ENCODE results near the gene GAS6.
"Not testable (repeated sequence)": the region's sequence is repeated elsewhere in the genome, so short reads cannot be mapped to it uniquely, and the experiment has no call there.

Gene GAS6

DNA sequence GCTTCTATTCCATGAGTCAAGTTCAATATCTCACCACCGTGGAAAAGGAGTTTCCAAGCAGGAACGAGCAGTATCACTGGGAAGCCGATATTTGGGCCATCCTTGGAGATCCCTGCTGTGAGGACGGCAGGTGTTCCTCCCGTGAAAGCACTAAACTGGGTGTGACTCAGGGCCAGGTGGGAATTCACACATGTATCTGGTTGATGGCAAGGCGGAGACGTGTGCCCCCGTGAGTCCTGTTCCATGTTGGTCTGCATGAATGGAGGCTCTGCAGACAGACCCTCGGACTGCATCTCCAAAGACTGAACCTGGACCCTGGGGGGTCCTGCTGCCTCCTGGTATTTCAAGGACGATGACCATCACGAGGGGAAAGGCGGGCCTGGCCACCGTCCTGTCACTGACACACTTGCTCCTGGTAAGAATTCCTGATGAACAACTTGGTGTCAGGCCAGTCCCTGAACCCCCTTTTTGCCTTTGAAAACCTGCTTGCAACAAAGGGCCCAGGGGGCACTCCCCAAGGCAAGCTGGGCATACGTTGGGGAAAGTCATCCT is 22.8 kb upstream of the GAS6 start:
- DNase-seq: peak; percentile 19

DNA sequence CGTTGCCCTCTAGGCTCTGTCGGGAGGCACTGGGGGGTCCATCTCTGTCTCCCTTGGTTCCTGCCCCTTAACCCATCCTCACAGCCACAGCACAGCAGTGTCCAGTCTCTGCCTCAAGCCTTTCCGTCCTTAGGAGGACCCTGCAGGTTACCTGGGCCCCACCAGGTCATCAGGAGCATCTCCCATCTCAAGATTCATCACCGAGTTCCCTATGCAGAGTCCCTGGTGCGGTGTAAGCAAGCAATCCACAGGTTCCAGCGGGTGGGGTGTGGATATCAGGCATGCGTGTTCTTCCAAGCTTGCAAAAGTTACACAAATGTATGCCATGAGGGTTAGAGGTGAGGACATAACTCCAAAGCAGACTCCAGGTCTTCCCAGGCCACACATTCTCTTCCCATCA is 20.9 kb upstream of the GAS6 start:
- DNase-seq: no peak

DNA sequence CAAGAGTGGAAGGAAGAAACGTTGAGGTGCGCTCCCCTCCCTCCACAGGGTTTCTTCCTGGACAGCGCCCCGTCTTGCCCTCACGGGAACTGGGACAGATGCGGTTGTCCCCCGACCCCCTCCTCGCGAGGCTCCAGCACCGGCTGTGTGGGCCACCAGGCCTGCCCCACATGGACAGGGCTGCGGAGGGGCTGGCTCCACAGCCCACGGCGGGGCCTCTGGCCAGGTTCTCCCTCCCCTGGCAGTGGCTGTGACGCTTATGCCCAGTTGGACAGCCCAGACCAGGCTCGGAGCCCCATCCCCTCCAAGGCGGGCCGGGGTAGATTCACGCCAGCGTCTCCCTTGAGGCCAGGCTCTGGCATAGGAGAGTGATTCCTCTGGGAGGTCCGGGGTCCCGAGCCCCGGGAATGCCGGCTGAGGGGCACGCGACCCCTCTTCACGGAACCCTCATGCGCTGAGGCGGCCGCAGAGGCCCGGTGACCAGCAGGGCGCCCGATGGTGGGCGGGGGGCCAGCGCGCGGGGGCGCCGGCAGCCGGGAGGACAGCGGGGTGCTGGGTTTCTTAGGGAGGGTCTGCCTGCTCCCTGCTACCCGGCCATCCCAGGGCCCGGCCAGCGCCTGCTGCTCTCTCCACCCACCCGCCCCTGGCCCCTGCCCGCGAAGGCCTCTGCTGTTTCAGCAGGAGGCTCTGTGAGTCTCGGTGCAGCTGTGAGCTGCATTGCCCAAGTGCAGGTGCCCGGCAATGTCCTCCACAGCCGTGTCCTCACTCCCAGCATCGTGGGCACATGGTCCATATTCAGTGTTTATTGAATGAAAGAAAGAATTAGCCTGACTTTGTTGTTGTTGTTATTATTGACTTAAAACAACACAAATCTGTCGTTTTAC is 20.3 kb upstream of the GAS6 start:
- DNase-seq: no peak

DNA sequence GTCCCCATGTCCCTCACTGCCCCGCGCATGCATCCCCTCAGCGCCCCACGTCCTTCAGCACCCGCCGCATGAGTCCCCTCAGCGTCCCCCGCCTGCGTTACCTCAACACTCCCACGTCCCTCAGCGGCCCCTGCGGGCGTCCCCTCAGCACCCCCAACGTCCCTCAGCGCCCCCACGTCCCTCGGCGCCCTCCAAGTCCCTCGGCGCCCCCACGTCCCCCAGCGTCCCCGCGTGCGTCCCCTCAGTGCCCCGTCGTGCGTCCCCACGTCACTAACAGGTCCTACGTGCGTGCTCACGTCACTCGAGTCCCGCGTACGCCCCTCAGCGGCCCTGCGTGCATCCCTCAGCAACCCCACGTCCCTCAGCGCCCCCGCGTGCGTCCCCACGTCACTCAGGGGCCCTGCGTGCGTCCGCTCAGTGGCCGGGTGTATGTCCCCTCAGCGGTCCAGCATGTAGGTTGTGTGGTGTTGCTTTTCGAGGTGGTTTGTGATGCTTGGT is 19.5 kb upstream of the GAS6 start:
- DNase-seq: no peak

DNA sequence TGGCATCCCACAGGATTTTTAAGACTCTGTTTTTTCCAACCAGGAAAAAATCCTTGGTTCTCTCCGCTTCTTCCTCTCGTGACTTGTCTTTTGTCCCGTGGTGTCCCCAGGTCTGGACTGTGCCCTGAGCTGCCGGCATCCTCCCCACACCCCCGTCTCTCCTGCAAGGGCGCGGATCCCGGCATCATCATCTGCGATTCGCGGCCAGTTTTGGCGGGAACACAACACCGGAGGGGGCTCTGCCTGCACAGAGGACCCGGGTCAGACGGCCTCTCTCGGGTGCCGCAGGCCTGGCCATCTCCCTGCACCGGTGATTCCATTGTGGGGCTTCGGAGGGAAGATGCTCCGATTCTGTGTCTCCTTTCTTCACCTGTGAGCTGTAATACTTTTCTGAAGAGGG is 18.8 kb upstream of the GAS6 start:
- DNase-seq: no peak

DNA sequence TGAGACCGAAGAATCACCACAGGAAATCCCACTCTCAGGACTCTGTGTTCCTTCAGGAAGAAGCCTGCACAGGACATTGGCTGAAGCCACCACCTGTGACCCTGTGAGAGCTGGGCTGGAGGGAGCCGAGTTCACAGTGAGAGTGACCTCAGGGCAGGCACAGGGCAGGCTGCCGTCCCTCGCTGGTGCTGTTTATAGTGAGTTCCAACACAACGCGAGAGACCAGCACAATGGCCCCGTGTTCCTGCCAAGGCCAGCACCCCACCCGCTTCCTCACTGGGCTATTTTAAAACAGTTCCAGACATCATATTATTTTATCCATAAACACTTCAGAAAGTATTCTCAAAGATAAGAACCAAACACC is 18.4 kb upstream of the GAS6 start:
- no peak for DNase-seq

DNA sequence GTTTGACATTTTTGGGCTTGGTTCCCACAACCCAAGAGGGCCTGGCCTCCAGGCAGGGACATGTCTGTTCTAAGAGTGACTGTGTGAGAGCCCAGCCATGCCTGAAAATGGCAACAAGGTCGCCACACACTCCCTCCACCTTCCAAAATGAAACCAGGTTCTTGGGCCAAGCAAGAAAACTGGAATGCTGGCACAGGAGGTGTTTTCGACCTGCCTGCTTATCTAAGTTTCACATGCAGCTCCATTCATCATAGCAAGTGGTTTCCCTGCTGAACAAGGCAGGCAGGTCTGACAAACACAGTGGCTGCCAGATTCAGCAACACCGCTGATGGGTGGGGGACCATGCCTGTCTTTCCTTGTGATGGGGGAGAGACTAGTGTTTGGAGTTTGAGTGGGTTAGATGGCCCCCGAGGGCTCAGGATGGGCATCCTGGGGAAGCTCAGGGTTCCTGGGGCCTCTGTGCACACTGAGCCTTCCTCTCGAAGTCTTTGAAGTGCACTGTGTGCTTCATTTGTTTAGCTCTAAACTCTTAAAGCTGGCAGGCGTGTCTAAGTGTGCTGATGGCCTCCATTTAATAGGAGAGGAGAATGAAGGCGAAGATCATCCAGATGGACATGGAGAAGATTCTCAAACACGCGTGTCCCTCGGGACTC is 17.9 kb upstream of the GAS6 start:
- no peak for DNase-seq

DNA sequence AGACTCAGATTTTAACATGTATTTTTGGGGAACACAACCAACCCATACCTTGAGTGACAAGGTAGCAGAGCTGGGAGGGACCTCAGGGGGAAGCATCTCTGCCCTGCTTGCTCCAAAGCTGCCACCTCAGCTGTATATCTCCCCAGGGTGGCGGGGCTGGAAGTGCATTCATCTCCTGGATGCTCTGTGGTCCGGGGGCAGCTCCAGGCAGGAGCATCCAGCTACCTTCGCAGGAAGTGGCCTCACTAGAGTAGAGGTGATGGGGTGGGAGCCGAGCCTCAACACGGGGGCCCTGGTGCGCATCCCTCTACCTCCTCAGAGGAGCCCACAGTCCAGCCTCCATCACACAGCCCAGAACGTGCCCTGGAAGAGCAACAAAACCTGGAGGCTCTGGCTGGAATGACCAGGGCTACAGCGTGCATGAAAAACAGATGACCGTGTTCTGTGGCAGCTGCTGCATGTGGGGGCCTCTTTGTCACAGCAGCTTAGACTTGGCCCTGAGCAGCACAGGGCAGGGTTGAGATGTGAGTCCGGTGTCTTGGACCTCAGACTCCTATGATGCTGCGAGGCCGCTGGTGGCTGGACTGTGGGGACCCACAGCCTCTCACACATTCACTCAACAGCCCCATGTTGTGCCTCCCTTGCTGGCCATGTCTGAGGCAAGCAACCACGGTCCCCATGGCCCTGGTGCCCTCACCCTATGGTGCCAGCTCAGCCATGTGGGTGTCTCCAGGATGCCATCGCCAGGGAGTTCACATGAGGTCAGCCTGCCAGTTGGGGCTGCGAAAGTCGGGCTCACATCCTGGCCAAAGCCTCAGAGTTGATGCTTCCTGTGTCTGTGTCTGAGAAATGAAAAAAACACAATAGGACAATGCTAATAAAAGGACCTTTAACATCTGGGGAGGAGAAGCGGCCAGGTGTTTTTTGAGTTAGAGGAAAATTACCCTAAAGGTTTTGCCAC is 17.1 kb upstream of the GAS6 start:
- DNase-seq: no peak

DNA sequence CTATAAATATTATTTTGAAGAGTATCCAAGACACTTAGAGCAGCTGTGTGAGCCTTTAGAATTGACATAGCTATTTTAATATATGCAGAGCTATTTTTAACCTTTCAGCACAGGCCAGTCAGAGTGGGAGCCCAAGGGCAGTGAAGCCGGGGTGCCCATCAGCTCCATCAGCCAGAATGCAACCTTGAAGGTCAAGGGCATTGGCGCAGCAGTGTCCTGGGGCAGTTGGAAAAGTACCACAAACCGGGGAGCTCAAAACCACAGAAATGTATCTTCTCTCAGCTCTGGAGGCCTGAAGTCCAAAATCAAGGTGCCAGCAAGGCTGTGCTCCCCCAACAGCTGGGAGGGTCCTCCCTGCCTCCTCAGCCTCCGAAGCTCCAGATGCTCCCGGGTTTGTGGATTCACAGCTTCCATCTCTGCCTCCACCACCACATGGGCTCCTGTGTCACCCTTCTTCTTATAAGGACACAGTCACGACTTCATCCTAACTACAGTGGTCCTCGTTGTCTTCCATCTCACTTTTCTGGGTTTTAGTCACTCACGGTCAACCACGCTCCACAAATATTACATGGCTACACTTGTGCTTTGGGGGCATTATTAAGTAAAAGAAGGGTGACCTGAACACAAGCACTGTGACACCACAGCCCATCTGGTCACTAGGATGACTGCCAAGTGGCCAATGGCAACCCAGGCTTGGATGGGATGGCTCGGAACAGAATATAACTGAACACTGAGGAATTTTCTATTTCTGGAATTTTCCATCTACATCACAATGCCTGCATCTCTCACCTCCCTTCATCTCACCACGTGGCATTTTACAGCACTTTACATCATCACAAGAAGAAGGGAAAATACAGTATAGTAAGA is 15.9 kb upstream of the GAS6 start:
- DNase-seq: no peak

DNA sequence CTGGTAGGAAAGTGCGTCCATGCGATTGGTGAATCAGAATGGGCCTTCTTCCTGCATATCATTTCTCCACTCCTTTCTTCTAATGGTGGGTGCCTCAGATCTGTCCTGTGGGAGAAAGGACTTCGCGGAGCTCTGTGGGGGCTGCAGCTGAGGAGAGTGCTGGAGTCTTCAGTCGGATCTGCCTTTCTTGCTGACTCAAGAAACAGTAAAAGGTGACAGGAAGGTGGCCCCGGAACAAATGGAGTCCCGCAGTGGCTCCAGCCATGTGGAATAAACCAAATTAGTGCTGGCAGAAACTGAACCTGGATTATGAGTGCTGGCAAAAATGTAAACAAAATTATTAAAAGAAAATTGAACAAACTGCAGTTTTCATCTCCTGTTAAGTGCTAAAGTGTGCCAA is 15.1 kb upstream of the GAS6 start:
- peak; percentile 37 for DNase-seq

DNA sequence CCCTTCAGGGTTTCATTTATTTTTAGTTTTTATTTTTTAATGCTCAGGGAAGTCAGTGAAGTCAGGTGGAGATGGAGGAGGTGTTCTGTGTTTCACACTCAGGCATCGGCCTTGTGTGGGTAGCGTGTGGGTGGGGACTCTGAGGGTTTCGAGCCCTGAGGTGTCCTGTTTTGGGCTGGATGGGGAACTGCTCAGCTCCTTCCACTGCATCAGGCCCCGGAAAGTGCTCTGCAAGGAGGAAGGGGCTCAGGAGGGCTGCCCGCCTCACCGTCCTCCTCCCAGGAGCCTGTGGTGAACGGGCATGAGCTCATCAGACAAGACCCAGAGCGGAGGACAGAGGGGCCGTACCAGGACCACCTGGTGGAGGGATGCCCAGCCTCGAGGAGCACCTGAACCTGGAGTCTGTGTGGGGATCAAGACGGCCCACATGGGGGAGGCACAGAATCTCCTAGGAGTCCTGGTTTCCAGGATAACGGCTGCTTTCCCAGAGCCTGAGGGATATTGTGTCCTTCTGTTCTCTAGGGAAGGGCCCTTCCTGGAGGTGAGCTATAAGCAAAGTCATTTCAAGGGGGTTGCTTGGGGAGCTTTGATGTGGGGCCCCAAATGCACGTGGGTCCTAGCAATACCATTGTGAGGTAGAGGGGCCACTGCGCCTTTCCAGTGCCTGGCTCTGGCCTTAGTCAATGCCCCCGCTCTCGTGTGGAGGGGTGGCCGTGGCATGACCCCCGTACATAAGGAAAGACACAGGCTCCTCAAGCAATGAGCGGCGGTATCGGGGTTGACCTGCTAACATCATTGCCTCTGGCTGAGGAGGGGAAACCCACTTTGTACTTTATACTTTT is 13.5 kb upstream of the GAS6 start:
- no peak for DNase-seq

DNA sequence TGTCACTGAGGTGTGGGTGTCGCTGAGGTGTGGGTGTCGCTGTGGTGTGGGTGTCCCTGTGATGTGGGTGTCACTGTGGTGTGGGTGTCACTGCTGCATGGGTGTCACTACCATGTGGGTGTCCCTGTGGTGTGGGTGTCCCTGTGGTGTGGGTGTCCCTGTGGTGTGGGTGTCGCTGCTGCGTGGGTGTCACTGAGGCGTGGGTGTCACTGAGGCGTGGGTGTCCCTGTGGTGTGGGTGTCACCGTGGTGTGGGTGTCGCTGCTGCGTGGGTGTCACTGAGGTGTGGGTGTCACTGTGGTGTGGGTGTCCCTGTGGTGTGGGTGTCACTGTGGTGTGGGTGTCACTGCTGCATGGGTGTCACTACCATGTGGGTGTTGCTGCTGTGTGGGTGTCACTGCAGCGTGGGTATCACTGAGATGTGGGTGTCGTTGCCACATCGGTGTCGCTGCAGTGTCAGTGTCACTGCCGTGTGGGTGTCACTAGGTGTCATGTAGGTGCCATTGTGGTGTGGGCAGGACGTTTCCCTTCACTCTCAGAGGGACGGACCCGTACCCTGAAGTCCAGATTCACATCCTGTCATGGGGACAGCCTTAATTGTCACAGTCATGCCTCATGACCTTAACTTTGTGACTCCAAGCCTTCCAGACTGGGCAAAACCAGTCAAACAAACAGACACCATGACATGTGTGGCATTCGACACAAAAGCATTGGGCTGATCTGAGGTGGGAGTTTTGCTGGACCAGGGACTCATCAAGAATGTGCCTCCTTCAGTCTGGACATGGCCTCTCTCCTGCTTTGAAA is 12.7 kb upstream of the GAS6 start:
- no peak for DNase-seq

DNA sequence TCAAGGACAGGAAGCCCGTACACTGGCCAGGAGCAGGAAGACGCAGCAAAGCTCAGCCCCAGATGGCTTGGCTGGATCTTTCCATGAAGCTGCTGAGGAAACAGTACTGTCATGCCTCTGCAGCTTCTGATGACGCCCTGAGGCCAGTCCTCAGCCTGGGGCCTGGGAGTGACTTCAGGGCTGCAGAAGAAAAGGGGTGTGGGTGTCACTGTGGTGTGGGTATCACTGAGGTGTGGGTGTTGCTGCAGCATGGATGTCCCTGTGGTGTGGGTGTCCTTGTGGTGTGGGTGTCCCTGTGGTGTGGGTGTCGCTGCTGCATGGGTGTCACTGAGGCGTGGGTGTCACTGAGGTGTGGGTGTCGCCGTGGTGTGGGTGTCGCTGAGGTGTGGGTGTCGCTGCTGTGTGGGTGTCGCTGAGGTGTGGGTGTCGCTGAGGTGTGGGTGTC is 12.0 kb upstream of the GAS6 start:
- DNase-seq: no peak

DNA sequence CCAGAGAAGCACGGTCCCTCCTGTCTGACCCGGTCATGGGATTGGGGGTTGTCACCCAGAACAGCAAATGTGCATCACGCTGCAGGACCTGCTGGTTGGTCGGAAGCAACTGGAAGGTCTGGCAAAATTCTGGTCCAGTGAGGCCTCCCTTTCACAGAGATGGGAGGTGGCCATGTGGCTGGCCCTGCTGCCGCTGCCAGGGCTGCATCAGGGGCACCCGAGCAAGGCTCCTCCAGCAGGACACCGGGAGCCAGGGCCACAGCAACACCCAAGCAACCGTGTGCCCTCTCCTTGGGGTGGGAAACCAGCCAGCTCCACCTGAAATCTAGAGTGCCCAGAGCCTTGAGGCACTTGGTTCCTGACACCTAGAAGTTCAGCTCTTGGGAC is 11.5 kb upstream of the GAS6 start:
- no peak for DNase-seq

DNA sequence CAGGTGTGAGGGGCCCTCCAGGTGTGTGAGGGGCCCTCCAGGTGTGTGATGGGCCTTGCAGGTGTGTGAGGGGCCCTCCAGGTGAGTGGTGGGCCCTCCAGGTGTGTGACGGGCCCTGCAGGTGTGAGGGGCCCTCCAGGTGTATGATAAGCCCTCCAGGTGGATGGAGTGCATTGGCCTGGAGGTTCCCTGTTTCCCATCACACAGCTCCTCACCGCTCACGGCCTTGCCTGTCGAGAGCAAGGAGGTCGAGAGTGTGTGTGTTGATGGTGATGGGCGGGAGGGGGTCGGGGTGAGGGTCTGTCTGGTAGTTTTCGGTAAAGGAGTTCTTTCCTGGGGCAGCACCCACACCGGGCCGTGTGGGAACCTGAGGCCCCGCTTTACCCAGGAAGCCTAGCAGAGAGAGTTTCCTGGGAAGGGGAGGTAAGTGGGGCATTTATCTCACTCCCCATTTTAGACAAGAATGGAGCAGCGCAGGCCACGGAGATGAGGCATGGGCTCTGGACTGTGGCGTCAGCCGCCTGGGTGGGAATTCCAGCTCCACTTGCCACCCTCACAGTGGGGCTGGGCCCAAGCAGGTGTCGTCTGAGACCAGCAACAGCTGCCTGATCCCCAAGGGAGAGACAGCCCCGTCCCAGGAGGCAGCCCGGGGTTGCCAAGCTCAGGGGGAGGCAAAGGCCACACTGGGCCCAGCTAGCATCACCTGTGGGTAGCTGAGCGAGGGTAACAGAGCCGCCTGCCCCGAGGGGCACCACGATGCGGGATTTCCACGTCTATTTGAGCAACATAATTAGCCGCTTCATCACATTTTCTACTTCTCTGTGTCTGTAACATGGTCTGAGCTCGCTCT is 10.9 kb upstream of the GAS6 start:
- DNase-seq: peak; percentile 46

DNA sequence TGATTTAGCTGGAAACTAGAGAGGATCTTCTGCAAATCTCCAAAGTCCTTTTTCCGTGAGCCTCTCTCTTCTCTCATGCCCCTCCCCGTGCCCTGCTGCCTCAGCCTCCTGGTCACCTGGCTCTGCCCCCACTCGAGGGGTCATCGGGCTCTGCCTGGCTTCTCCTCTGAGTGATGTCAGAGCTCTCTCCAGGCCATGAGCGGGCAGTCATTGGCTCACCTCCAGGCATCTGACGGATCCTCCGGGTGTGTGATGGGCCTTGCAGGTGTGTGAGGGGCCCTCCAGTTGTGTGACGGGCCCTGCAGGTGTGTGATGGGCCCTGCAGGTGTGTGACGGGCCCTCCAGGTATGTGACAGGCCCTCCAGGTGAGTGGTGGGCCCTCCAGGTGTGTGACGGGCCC is 10.3 kb upstream of the GAS6 start:
- DNase-seq: no peak

DNA sequence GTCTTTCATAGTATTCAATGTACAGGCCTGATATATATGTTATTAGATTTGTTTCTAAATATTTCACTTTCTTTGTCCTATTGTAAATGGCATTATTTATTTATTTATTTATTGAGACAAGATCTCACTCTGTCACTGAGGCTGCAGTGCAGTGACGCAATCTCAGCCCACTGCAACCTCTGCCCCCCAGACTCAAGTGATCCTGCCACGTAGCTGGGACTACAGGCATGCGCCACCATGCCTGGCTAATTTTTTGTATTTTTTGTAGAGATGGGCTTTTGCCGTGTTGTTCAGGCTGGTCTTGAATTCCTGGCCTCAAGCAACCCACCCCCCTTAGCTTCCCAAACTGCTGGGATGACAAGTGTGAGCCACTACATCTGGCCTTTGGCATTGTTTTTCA is 5.4 kb upstream of the GAS6 start:
- DNase-seq: no peak

DNA sequence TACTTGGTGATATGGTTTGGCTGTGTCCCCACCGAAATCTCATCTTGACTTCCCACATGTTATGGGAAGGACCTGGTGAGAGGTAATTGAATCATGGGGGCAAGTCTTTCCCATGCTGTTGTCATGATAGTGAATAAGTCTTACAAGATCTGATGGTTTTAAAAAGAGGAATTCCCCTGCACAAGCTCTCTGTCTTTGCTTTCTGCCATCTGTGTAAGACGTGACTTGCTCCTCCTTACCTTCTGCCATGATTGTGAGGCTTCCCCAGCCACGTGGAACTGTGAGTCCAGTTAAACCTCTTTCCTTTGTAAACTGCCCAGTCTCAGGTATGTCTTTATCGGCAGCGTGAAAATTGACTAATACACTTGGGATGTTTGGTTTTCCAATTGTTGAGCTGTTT is 4.0 kb upstream of the GAS6 start:
- DNase-seq: not testable (repeated sequence)

DNA sequence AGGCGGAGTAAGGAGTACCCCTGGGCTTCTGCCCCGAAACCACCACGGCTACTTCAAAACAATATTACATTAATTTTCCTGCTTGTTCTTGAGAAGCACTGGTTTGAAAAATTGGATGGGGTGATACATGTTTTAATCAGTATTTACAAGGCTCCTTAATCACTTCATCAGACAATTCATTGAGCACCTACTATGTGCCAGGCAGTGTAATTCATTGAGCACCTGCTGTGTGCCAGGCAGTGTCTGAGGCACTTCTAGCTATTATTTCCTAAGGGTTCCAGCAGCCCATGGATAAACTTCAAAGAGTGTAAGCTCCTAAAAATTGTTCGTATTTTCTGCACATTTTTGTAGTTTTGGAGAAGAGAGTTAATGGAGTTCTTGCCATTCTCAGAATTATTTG is 1.6 kb upstream of the GAS6 start:
- no peak for DNase-seq

Data from NCI-H2171 treated with DMSO at 0.1 percent for 48 hours (cell line).